Renal cortical epithelial cell (primary cell): ENCODE results near the gene RPTOR. TPM values are rescaled to one million over a fixed set of nuclear protein-coding genes. Genes with fewer than 3 reads are reported as not detected.
A peak's percentile ranks its signal among the peaks of the same experiment; 100 is the strongest.
"Not testable (repeated sequence)": the region's sequence is repeated elsewhere in the genome, so short reads cannot be mapped to it uniquely, and the experiment has no call there.

Experiments used
- DNase-seq: peaks from one replicate; pipeline ENCODE4 v3.0.0-alpha.2; 2011; ENCODE audit warnings: low read depth
- total RNA-seq: library from RNA; depleted of rRNA; stranded (reverse); fragments of >200 nt; gene quantifications from 2 replicates; pipeline ENCODE4 v1.2.3, GENCODE V29; 2014

RPTOR gene
- total RNA-seq, 1 donor from 2014 or later = 35.5 TPM

GRCh38 chr17:80860101-80860671 lies 315.5 kb downstream of the RPTOR start:
- no peak for DNase-seq

GRCh38 chr17:80860703-80861417 lies 316.2 kb downstream of the RPTOR start:
- DNase-seq = no peak

GRCh38 chr17:80861418-80861815 lies 316.8 kb downstream of the RPTOR start:
- DNase-seq = no peak

- DNase-seq = peak; percentile 57
These were observed 317.3 kb downstream of the RPTOR start for GRCh38 chr17:80861892-80862291.

GRCh38 chr17:80862481-80862961 lies 317.9 kb downstream of the RPTOR start:
- DNase-seq = no peak

GRCh38 chr17:80862978-80863377 lies 318.3 kb downstream of the RPTOR start:
- no peak for DNase-seq

GRCh38 chr17:80863626-80864025 lies 319.0 kb downstream of the RPTOR start:
- no peak for DNase-seq

- DNase-seq = no peak
These were observed 320.1 kb downstream of the RPTOR start for GRCh38 chr17:80864751-80865150.

GRCh38 chr17:80866050-80866793 lies 321.6 kb downstream of the RPTOR start:
- peak; percentile 44 for DNase-seq

- no peak for DNase-seq
These were observed 323.5 kb downstream of the RPTOR start for GRCh38 chr17:80868022-80868609.

GRCh38 chr17:80869481-80870145 lies 325.0 kb downstream of the RPTOR start:
- DNase-seq = no peak

GRCh38 chr17:80870401-80870800 lies 325.8 kb downstream of the RPTOR start:
- DNase-seq = no peak

- DNase-seq = no peak
These were observed 326.7 kb downstream of the RPTOR start for GRCh38 chr17:80871341-80871740.

- DNase-seq = no peak
These were observed 327.4 kb downstream of the RPTOR start for GRCh38 chr17:80872001-80872500.

- DNase-seq = no peak
These were observed 328.1 kb downstream of the RPTOR start for GRCh38 chr17:80872501-80873306.

GRCh38 chr17:80873307-80873951 lies 328.8 kb downstream of the RPTOR start:
- no peak for DNase-seq

- no peak for DNase-seq
These were observed 330.3 kb downstream of the RPTOR start for GRCh38 chr17:80874866-80875445.

- DNase-seq = not testable (repeated sequence)
These were observed 330.9 kb downstream of the RPTOR start for GRCh38 chr17:80875480-80875995.

- DNase-seq = not testable (repeated sequence)
These were observed 331.9 kb downstream of the RPTOR start for GRCh38 chr17:80876456-80876949.
